HG02840 (cell line): ENCODE results near the gene TAS2R41.
A peak's percentile ranks its signal among the peaks of the same experiment; 100 is the strongest.

ENCODE experiments used
- ATAC-seq: cut with Tn5 transposase; IDR thresholded peaks from one replicate; pipeline ENCODE4 v1.9.1; 2021; ENCODE audit warnings: mild to moderate bottlenecking, moderate library complexity, moderate number of reproducible peaks; ENCODE audit not compliant: unreplicated experiment, low FRiP score

TAS2R41 gene

GRCh38 chr7:143477501-143478150 lies at the start of gene TAS2R41:
Gene TAS2R41 (plus strand): TSS chr7:143477873. CDS start chr7:143477873, 0 bp downstream.
- no peak for ATAC-seq

GRCh38 chr7:143429770-143430698 lies 47.6 kb upstream of the TAS2R41 start:
- no peak for ATAC-seq

- no peak for ATAC-seq
Observed at GRCh38 chr7:143431109-143431508, 46.6 kb upstream of the TAS2R41 start.

- ATAC-seq: no peak
Observed at GRCh38 chr7:143433759-143434158, 43.9 kb upstream of the TAS2R41 start.

- ATAC-seq: no peak
Observed at GRCh38 chr7:143434660-143435059, 43.0 kb upstream of the TAS2R41 start.

- ATAC-seq: no peak
Observed at GRCh38 chr7:143435266-143435665, 42.4 kb upstream of the TAS2R41 start.

GRCh38 chr7:143436325-143436946 lies 41.2 kb upstream of the TAS2R41 start:
- ATAC-seq: peak; percentile 85

GRCh38 chr7:143437578-143437977 lies 40.1 kb upstream of the TAS2R41 start:
- ATAC-seq: no peak

- ATAC-seq: no peak
Observed at GRCh38 chr7:143439866-143440265, 37.8 kb upstream of the TAS2R41 start.

- no peak for ATAC-seq
Observed at GRCh38 chr7:143443153-143443552, 34.5 kb upstream of the TAS2R41 start, which contains the start of gene TAS2R60. Gene TAS2R60 (plus strand): TSS chr7:143443453. CDS start chr7:143443453, 0 bp downstream.

- ATAC-seq: no peak
Observed at GRCh38 chr7:143444063-143444782, 33.5 kb upstream of the TAS2R41 start.

- ATAC-seq: no peak
Observed at GRCh38 chr7:143444785-143445184, 32.9 kb upstream of the TAS2R41 start.

- ATAC-seq: no peak
Observed at GRCh38 chr7:143447466-143447865, 30.2 kb upstream of the TAS2R41 start.

- no peak for ATAC-seq
Observed at GRCh38 chr7:143448429-143448828, 29.2 kb upstream of the TAS2R41 start.

GRCh38 chr7:143449793-143450192 lies 27.9 kb upstream of the TAS2R41 start:
- no peak for ATAC-seq

GRCh38 chr7:143451122-143451521 lies 26.6 kb upstream of the TAS2R41 start:
- ATAC-seq: no peak

GRCh38 chr7:143451746-143452145 lies 25.9 kb upstream of the TAS2R41 start:
- ATAC-seq: no peak

GRCh38 chr7:143452495-143452894 lies 25.2 kb upstream of the TAS2R41 start:
- no peak for ATAC-seq

- no peak for ATAC-seq
Observed at GRCh38 chr7:143454091-143454680, 23.5 kb upstream of the TAS2R41 start.

GRCh38 chr7:143455491-143455890 lies 22.2 kb upstream of the TAS2R41 start:
- no peak for ATAC-seq
